Lower leg skin (tissue), 4 donors: ENCODE data around the gene DAND5. TPM values are rescaled to one million over a fixed set of nuclear protein-coding genes. Genes with fewer than 3 reads are reported as not detected.
"Not testable (repeated sequence)": the region's sequence is repeated elsewhere in the genome, so short reads cannot be mapped to it uniquely, and the experiment has no call there.

Experiments used
- DNase-seq, 2 donors: peaks; one replicate each; pipeline ENCODE4 v3.0.0-alpha.2; 2019; ENCODE audit warnings: low spot score in 2 of 2
- H3K4me3 ChIP-seq: fragments of 200-600 bp; sonication (generic); 2 replicates; pipeline ENCODE4 v1.5.1; 2017; ENCODE audit warnings: mild to moderate bottlenecking, low read depth; ENCODE audit not compliant: poor library complexity, severe bottlenecking
- POLR2A ChIP-seq, 2 donors: fragments of 450-650 bp; IDR thresholded peaks; one replicate each; pipeline ENCODE4 v1.6.1; 2016 to 2017; ENCODE audit warnings: antibody characterized with exemption in 2 of 2, mild to moderate bottlenecking in 1 of 2, moderate library complexity in 1 of 2
- WGBS, 2 donors: methylation state at CpG; one replicate each; pipeline ENCODE4 v1.1.5; 2018; 5-methylcytosine and 5-hydroxymethylcytosine counted together
- intact Hi-C: fragments of 100-400 bp; cut with DNase I; formaldehyde crosslinking; loops from one replicate; pipeline ENCODE4 v1.15.0; 2023; ENCODE audit warnings: low total_unique reads
- total RNA-seq, 4 donors: library from RNA; depleted of rRNA; stranded (reverse); fragments of >200 nt; gene quantifications; one replicate each; pipeline ENCODE4 v1.1.0, GENCODE V29; 2016
- TF ChIP-seq, protein P1 (sequence below), 3 donors: fragments of 450-650 bp; IDR thresholded peaks; one replicate each; pipeline ENCODE4 v1.5.1; 2016; ENCODE audit warnings: antibody characterized with exemption in 3 of 3, mild to moderate bottlenecking in 3 of 3, moderate library complexity in 2 of 3

Gene DAND5
- total RNA-seq, 4 donors from 2014 or later: 0.32 TPM; not detected in 3

DNA sequence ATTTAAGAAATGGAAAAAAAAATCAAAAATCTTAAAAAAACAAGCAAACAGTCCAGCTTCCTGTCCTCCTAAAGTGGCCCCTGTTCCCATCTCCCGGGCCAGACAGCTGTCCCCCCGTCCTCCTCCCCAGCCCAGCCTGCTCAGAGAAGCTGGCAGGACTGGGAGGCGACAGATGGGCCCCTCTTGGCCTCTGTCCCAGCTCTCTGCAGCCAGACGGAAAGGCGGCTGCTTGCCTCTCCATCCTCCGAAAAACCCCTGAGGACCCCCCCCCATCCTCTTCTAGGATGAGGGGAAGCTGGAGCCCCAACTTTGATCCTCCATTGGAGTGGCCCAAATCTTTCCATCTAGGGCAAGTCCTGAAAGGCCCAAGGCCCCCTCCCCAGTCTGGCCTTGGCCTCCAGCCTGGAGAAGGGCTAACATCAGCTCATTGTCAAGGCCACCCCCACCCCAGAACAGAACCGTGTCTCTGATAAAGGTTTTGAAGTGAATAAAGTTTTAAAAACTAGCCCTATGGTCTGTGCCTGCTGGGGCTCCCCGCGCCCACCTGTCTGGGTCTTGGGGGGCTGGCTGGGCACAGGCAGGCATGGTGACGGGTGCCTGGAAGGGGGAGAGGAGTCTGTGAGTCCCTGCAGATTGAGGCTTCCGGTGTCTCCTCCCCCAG is 16.1 kb upstream of the DAND5 start:
- intact Hi-C loops: no loop called here
- no peak for DNase-seq
- H3K4me3 ChIP-seq: no peak overlapping the region
- 49 to 60% methylated on average over 11 of the region's 11 CpGs for WGBS, 2 donors
- TF ChIP-seq POLR2A (IDR thresholded peaks at IDR 0.05): no peak
- TF ChIP-seq, protein P1, sequence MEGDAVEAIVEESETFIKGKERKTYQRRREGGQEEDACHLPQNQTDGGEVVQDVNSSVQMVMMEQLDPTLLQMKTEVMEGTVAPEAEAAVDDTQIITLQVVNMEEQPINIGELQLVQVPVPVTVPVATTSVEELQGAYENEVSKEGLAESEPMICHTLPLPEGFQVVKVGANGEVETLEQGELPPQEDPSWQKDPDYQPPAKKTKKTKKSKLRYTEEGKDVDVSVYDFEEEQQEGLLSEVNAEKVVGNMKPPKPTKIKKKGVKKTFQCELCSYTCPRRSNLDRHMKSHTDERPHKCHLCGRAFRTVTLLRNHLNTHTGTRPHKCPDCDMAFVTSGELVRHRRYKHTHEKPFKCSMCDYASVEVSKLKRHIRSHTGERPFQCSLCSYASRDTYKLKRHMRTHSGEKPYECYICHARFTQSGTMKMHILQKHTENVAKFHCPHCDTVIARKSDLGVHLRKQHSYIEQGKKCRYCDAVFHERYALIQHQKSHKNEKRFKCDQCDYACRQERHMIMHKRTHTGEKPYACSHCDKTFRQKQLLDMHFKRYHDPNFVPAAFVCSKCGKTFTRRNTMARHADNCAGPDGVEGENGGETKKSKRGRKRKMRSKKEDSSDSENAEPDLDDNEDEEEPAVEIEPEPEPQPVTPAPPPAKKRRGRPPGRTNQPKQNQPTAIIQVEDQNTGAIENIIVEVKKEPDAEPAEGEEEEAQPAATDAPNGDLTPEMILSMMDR (IDR thresholded peaks at IDR 0.05): no peak

DNA sequence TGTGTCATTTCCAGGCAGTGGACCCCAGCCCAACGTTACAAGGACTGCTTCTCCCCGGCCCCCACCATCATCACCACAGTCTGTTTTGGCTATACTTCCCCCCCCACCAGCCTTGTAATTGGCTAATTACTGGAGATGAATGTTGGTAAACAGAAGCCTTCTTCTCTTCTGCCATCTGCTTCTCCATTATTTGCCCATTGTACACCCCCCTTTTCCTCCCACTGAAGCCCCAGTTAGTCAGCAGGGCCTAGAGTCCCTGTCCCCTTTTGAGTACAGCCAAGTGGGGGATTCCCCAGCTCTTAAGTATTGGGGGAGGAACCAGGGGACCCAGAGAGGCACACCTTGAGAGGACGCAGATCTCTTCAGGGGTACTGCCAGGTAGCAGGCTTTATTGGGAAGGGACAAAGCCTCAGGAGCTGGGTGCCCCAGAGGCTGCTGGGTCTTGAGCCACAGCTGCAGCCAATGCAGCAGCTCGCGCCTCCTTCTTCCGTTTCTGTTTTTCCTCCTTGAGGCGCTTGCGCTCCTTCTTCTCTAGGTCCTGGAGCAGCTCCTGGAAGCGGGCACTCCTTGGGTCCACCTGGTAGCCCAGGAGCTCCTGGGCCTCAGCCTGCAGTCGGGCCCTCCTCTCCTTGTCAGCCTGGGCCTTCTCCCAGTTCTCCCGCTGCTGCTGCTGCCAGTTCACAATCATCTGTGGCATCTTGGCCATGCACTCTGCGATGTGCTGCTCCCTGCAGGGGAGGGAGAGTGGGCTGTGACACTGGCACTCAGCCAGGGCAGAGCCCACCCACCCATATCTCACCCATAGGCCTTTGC is 15.4 kb upstream of the DAND5 start:
- TF ChIP-seq, protein P1 (IDR thresholded peaks at IDR 0.05): no peak
- TF ChIP-seq POLR2A (IDR thresholded peaks at IDR 0.05): no peak
- H3K4me3 ChIP-seq: no peak overlapping the region
- WGBS, 2 donors: 38 to 52% methylated on average over 12 of the region's 12 CpGs
- DNase-seq: no peak
- intact Hi-C loops: no loop called here

DNA sequence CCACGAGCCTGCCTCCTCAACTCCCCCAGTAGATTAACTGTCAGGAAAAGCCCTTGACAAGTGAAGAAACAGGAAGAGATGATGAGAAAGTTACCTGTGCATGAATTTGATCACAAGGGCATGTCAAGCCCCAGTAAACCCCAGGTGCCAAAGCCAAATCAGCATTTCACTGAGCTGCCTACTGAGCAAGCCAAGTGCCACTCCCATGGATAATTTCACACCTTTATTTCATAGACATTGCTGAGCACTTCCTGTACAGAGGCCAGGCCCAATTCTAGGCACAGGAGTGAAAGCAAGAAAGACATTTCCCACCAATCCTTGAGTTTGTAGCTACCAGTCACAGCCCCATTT is 14.8 kb upstream of the DAND5 start:
- WGBS, 2 donors: 22 to 25% methylated on average over 1 of the region's 1 CpG
- intact Hi-C loops: no loop called here
- TF ChIP-seq, protein P1 (IDR thresholded peaks at IDR 0.05): no peak
- no peak for TF ChIP-seq POLR2A (IDR thresholded peaks at IDR 0.05)
- H3K4me3 ChIP-seq: no peak overlapping the region
- DNase-seq: no peak

DNA sequence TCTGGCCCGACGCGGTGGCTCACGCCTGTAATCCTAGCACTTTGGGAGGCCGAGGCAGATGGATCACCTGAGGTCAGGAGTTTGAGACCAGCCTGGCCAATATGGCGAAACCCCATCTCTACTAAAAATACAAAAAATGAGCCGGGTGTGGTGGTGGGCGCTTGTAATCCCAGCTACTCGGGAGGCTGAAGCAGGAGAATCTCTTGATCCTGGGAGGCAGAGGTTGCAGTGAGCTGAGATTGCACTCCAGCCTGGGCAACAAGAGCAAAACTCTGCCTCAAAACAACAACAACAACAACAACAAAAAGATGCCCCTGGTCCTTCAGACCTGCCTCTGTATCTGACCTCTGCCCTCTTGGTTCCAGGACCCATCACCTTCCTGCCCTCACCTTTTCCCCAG is 13.8 kb upstream of the DAND5 start:
- 86 to 91% methylated on average over 9 of the region's 9 CpGs for WGBS, 2 donors
- intact Hi-C loops, DNase-seq, H3K4me3 ChIP-seq: not testable (repeated sequence)

DNA sequence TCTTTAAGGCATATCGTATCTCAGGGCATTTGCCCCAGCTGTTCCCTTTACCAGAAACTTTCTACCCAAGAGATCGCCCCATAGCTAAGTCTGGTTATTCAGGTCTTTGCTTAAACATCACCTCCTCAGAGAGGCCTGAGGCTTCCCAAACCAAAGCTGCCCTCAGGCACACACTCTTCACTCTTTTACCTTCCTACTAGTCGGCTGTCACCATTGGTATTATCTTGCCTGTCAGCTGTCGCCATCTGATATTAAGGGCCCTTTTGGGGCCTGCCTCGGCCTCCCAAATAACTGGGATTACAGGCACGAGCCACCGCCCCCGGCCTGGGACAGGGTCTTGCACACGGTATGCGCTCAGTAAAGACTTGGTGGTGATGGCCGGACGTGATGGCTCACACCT is 13.4 kb upstream of the DAND5 start:
- no peak overlapping the region for H3K4me3 ChIP-seq
- no peak for DNase-seq
- 51 to 56% methylated on average over 12 of the region's 12 CpGs for WGBS, 2 donors
- intact Hi-C loops: no loop called here
- TF ChIP-seq, protein P1 (IDR thresholded peaks at IDR 0.05): no peak
- no peak for TF ChIP-seq POLR2A (IDR thresholded peaks at IDR 0.05)
